ENCODE measurements around the gene ACTA2. TPM values are rescaled to one million over a fixed set of nuclear protein-coding genes. Genes with fewer than 3 reads are reported as not detected.
A peak's percentile ranks its signal among the peaks of the same experiment; 100 is the strongest.

ACTA2 gene
- total RNA-seq, 2 donors from 2014 or later, result not detected

DNA sequence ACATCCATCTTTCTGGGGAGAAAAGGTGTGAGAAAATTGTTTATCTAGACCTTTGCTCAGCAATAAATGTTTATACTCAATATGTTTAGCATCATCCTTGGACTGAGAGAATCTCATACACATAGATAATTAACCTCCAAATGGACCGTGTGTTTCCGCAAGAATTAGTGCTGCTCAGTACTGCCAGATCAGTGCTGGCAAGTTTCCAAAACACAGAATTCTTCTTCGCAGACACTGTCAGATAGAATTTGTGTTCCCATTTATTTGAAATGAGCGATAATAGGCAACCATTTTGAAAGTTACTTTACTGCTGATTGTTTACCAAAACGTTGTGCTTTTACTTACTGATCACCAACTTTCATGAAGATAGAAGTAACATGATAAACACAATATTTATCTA, 38.8 kb downstream of the ACTA2 start:
- Mint-ChIP-seq H3K27me3 (ENCODE audit: insufficient read depth) (peaks cover 22% of the 10 kb centered on the region), H3K9me3 (no peaks in the 10 kb centered on the region), H3K36me3 (ENCODE audit: low read depth) (no peaks in the 10 kb centered on the region), H3K4me1 (peaks cover 12% of the 10 kb centered on the region), H3K27ac (no peak overlapping the region), H3K4me3 (no peak overlapping the region)
- Histone ChIP-seq H3K27me3 (ENCODE audit: control insufficient read depth, insufficient read depth, low read length, poor library complexity, severe bottlenecking) (peaks cover 62% of the 10 kb centered on the region), H3K9me3 (ENCODE audit: control insufficient read depth, low read length) (peaks cover 5% of the 10 kb centered on the region), H3K9ac (ENCODE audit: extremely low read depth, low read length, poor library complexity, severe bottlenecking) (no peak overlapping the region), H3K4me1 (ENCODE audit: control insufficient read depth, insufficient read depth, low read length) (no peaks in the 10 kb centered on the region), H3K36me3 (ENCODE audit: control insufficient read depth, insufficient read depth, low read length) (no peaks in the 10 kb centered on the region), H3K27ac (ENCODE audit: low read depth, low read length) (no peak overlapping the region), H3K4me3 (ENCODE audit: low read length) (no peak overlapping the region)
- 90 to 100% methylated on average over 4 to 5 of the region's 5 CpGs for WGBS, 2 experiments (ENCODE audit: insufficient coverage in 1 of 2, insufficient read length in 1 of 2)
- no peak for DNase-seq
- TF ChIP-seq, protein P1, sequence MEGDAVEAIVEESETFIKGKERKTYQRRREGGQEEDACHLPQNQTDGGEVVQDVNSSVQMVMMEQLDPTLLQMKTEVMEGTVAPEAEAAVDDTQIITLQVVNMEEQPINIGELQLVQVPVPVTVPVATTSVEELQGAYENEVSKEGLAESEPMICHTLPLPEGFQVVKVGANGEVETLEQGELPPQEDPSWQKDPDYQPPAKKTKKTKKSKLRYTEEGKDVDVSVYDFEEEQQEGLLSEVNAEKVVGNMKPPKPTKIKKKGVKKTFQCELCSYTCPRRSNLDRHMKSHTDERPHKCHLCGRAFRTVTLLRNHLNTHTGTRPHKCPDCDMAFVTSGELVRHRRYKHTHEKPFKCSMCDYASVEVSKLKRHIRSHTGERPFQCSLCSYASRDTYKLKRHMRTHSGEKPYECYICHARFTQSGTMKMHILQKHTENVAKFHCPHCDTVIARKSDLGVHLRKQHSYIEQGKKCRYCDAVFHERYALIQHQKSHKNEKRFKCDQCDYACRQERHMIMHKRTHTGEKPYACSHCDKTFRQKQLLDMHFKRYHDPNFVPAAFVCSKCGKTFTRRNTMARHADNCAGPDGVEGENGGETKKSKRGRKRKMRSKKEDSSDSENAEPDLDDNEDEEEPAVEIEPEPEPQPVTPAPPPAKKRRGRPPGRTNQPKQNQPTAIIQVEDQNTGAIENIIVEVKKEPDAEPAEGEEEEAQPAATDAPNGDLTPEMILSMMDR (conservative IDR thresholded peaks at IDR 0.05), result no peak

DNA sequence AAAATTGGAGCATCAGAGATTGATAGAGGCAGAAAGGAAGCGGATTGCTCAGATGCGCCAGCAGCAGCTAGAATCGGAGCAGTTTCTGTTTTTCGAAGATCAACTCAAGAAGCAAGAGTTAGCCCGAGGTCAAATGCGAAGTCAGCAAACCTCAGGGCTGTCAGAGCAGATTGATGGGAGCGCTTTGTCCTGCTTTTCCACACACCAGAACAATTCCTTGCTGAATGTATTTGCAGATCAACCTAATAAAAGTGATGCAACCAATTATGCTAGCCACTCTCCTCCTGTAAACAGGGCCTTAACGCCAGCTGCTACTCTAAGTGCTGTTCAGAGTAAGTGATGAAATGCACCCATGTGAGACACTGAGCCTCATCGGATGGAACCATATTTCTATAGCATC, 39.4 kb downstream of the ACTA2 start:
- Histone ChIP-seq H3K9me3 (ENCODE audit: control insufficient read depth, low read length) (peaks cover 5% of the 10 kb centered on the region), H3K36me3 (ENCODE audit: control insufficient read depth, insufficient read depth, low read length) (no peaks in the 10 kb centered on the region), H3K27me3 (ENCODE audit: control insufficient read depth, insufficient read depth, low read length, poor library complexity, severe bottlenecking) (peaks cover 57% of the 10 kb centered on the region), H3K27ac (ENCODE audit: low read depth, low read length) (peak overlapping the region; percentile 59), H3K4me1 (ENCODE audit: control insufficient read depth, insufficient read depth, low read length) (no peaks in the 10 kb centered on the region), H3K9ac (ENCODE audit: extremely low read depth, low read length, poor library complexity, severe bottlenecking) (no peak overlapping the region), H3K4me3 (ENCODE audit: low read length) (no peak overlapping the region)
- no peak overlapping the region for H3K27ac Mint-ChIP-seq
- WGBS, 2 experiments (ENCODE audit: insufficient coverage in 1 of 2, insufficient read length in 1 of 2), result 89 to 92% methylated on average over 8 of the region's 9 CpGs
- no peak for DNase-seq
- H3K4me1 Mint-ChIP-seq, result peaks cover 17% of the 10 kb centered on the region
- no peaks in the 10 kb centered on the region for H3K36me3 Mint-ChIP-seq (ENCODE audit: low read depth)
- TF ChIP-seq, protein P1 (conservative IDR thresholded peaks at IDR 0.05), result no peak
- H3K27me3 Mint-ChIP-seq (ENCODE audit: insufficient read depth), result peaks cover 22% of the 10 kb centered on the region
- H3K9me3 Mint-ChIP-seq, result no peaks in the 10 kb centered on the region
- no peak overlapping the region for H3K4me3 Mint-ChIP-seq

DNA sequence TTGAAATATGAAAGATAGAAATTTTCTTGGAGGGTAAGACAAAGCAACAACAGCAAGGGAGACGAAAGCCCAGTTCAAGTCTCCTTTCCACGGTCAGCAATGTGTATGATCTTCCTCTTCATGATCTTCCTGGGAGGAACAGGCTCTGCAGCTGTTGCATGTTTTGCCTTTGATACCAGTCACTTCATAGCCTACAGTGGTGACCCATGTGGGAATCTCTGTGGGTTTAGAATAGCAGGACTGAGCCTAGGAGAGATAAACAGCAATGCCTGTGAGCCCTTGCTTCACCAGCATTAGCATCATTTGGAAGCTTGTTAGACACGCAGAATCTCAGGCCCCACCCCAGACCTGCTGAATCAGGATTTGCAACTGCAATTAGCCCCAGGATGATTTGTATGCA, 40.7 kb downstream of the ACTA2 start:
- H3K4me1 ChIP-seq (ENCODE audit: control insufficient read depth, insufficient read depth, low read length), result no peaks in the 10 kb centered on the region
- WGBS, 2 experiments (ENCODE audit: insufficient coverage in 1 of 2, insufficient read length in 1 of 2), result 91 to 94% methylated on average over 3 of the region's 3 CpGs
- TF ChIP-seq, protein P1 (conservative IDR thresholded peaks at IDR 0.05), result no peak
- H3K4me3 ChIP-seq (ENCODE audit: low read length), result no peak overlapping the region
- no peak overlapping the region for H3K27ac Mint-ChIP-seq
- H3K9me3 Mint-ChIP-seq, result no peaks in the 10 kb centered on the region
- H3K27me3 Mint-ChIP-seq (ENCODE audit: insufficient read depth), result peaks cover 15% of the 10 kb centered on the region
- no peak overlapping the region for H3K4me3 Mint-ChIP-seq
- no peak overlapping the region for H3K27ac ChIP-seq (ENCODE audit: low read depth, low read length)
- no peaks in the 10 kb centered on the region for H3K36me3 ChIP-seq (ENCODE audit: control insufficient read depth, insufficient read depth, low read length)
- no peak overlapping the region for H3K9ac ChIP-seq (ENCODE audit: extremely low read depth, low read length, poor library complexity, severe bottlenecking)
- peaks cover 19% of the 10 kb centered on the region for H3K4me1 Mint-ChIP-seq
- H3K27me3 ChIP-seq (ENCODE audit: control insufficient read depth, insufficient read depth, low read length, poor library complexity, severe bottlenecking), result peaks cover 44% of the 10 kb centered on the region
- H3K36me3 Mint-ChIP-seq (ENCODE audit: low read depth), result no peaks in the 10 kb centered on the region
- DNase-seq, result no peak
- H3K9me3 ChIP-seq (ENCODE audit: control insufficient read depth, low read length), result no peaks in the 10 kb centered on the region

Measured in endodermal cell (in vitro differentiated cells).